ENCODE measurements around the gene PIGS.
A peak's percentile ranks its signal among the peaks of the same experiment; 100 is the strongest.

The PIGS gene

DNA sequence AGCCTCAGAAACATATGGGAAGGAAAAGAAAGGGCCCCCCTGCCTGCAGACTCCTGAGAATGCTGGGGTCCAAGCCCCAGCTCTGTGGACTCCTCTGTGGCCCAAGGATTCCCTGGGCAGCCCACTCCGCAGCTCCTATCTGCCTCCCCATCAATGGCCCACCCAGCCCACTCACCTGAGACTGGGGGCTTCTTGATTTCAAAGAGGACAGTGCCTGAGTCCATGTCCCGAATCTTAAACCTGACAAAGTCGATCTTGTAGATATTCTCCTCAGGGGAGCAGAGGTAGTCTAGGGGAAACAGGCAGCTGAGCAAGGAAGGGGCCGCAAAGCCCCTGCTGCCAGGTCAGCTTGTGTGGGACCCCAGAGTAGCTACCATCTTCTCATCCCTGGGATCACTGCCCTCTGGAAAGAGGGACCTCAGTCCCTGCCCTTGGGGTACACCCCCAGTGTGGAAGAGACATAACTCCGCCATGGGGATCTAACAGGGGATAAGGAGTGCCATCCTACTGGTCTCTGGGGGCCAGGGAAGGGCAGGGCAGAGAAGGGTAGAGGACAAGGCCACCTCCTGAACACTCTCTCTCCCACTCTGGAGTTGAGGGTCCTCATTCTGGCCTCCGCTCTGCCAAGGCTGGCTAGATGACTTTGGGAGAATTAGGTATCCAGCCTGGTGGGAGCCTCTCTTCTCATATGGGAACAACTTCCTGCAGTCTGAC lies 22.8 kb downstream of the PIGS start:
- CTCF ChIA-PET: interaction anchor here (0.7 to 6.3 kb wide), 23 partner anchors 10 to 164 kb away, joined by 3 to 83 read pairs (median 6); partner anchors contain the start of gene PIGS
- POLR2A ChIA-PET: no interaction called here
- DNase-seq (ENCODE audit: extremely low spot score): no peak
- TF ChIP-seq, protein P1, sequence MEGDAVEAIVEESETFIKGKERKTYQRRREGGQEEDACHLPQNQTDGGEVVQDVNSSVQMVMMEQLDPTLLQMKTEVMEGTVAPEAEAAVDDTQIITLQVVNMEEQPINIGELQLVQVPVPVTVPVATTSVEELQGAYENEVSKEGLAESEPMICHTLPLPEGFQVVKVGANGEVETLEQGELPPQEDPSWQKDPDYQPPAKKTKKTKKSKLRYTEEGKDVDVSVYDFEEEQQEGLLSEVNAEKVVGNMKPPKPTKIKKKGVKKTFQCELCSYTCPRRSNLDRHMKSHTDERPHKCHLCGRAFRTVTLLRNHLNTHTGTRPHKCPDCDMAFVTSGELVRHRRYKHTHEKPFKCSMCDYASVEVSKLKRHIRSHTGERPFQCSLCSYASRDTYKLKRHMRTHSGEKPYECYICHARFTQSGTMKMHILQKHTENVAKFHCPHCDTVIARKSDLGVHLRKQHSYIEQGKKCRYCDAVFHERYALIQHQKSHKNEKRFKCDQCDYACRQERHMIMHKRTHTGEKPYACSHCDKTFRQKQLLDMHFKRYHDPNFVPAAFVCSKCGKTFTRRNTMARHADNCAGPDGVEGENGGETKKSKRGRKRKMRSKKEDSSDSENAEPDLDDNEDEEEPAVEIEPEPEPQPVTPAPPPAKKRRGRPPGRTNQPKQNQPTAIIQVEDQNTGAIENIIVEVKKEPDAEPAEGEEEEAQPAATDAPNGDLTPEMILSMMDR (IDR thresholded peaks at IDR 0.05; ENCODE audit: control extremely low read depth, extremely low read depth, low read depth, missing control alignments): no peak

DNA sequence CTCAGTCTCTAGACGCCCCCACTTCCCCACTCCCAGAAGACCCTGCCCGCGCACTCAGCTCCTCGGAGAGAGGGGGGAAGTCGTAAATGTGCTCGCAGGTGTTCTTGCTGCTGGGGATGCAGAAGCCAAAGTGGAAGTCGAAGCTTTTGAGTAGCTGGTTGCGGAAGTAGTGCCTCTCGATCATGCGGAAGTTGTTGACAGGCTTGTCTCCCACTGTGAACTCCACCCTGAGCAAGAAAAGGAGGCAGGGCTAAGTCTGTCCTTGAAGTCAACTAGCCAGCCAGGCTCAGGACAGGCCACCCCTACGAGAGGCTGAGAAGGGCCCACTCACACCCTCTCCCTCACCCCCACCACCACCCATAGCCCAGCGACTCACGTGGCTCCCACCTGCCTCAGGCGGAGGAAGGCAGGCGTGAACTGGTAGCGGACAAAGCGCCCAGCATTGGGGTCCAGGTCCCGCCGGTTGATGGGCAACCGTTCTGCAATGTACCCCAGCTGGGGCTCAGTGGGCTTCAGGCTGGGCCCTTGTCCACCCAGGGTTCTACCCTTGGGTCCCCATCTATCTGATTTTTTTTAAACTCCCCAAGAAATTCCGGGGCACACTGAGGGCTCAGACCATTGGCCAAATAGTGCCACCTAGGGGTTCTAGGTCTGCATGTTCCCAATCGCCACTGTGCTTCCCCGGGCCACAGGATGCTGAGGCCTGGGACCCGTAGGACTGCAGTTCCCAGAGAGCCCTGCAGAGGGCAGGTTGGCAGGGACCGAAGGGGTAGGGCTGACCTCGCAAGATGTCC lies 23.5 kb downstream of the PIGS start:
- TF ChIP-seq, protein P1 (IDR thresholded peaks at IDR 0.05; ENCODE audit: control extremely low read depth, extremely low read depth, low read depth, missing control alignments): peak; percentile 91
- CTCF ChIA-PET: interaction anchor here (0.7 to 6.3 kb wide), 34 partner anchors 10 to 600 kb away, joined by 3 to 83 read pairs (median 4); partner anchors contain the start of genes ALDOC, PIGS and SPAG5

DNA sequence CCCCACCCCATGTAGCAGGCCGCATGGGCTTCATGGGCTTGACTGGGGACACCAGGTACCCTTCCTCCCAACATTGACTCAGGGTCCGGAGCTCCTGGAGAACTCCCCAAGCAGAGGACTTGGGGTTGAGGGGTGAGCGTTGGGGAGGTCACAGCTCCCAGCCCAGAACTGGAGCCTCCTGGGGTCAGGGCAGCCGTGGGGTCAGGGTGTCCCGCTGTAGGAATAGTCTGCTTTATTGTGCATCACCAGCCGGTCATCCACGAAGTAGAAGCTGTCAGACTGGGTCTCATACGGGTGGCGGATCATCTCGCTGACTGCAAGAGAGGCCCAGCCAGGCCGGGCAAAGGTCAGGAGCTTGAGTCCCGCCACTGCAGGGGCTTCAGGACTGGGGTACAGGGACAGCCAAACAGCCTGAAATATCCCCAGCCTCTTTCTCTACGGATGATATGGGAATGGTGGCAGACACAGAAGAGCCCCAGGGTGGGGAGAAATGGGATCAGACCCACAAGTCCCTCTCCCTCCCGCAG lies 24.2 kb downstream of the PIGS start:
- ChIA-PET CTCF (interaction anchor here (0.7 to 6.3 kb wide), 24 partner anchors 9 to 601 kb away, joined by 3 to 83 read pairs (median 4); partner anchors contain the start of genes ALDOC, PIGS and SPAG5), POLR2A (no interaction called here)
- TF ChIP-seq, protein P1 (IDR thresholded peaks at IDR 0.05; ENCODE audit: control extremely low read depth, extremely low read depth, low read depth, missing control alignments): no peak
- DNase-seq (ENCODE audit: extremely low spot score): no peak

More for the DNA sequence above, 23.5 kb downstream of the PIGS start:
- POLR2A ChIA-PET: no interaction called here
- peak; percentile 84 for DNase-seq (ENCODE audit: extremely low spot score)

DNA sequence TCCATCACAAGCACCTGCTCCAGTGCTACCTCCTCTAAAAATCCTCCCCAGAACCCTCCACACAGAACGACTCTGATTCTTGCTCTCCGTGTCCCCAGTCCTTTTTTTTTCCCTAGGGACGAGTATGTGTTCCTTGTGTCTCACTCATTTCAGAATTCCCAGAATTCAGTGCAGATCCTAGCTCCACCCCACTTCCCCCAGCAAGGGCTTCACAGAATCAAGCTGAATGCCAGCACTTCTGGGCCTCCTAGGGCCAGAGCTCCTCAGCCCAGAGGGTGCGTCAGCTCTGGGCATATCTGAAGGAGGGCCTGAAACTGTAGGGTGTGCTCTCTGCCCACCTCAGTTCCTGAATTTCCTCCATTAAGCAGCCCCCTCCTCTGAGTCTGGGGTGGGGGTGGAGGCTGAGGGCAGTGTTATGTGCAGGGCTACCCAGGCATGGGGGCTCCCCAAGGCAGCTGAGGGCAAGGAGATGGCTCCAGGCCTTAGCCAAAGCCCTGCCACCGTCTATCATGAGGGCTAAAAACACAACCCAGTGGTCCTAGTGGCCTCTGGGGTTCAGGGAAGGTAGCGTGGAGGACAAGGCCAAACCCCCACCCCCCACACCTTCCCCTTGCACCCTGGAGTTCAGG lies 25.4 kb downstream of the PIGS start:
- ChIA-PET POLR2A (no interaction called here), CTCF (interaction anchor here (1.0 to 6.3 kb wide), 9 partner anchors 8 to 129 kb away, joined by 3 to 83 read pairs (median 9); partner anchors contain the start of genes PIGS and SPAG5)
- DNase-seq (ENCODE audit: extremely low spot score): no peak
- TF ChIP-seq, protein P1 (IDR thresholded peaks at IDR 0.05; ENCODE audit: control extremely low read depth, extremely low read depth, low read depth, missing control alignments): no peak

DNA sequence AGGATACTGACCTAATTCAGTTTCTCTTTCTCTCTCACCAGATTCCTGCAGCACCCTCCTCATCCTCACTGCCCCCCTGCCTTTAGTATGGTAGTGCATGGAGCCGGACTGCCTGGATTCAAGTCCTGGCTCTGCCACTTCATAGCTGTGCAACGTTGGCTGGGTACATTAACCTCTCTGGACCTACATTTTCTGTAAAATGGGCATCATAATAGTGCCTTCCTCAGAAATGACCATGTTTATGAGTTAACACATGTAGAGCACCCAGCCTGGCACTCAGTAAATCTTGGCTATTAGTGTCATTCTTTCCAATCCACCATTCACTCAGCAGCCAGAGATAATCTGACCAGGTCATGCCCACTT lies 26.2 kb downstream of the PIGS start:
- TF ChIP-seq, protein P1 (IDR thresholded peaks at IDR 0.05; ENCODE audit: control extremely low read depth, extremely low read depth, low read depth, missing control alignments): no peak
- ChIA-PET CTCF (interaction anchor here (1.2 to 5.1 kb wide), 2 partner anchors 9 to 49 kb away, joined by 3 to 48 read pairs; no protein-coding TSS in a partner anchor), POLR2A (no interaction called here)
- no peak for DNase-seq (ENCODE audit: extremely low spot score)
